ENCODE data around the gene ATRNL1. TPM values are rescaled to one million over a fixed set of nuclear protein-coding genes. Genes with fewer than 3 reads are reported as not detected.
"Not testable (repeated sequence)": the region's sequence is repeated elsewhere in the genome, so short reads cannot be mapped to it uniquely, and the experiment has no call there.

The ATRNL1 gene
- total and polyA plus RNA-seq, 7 experiments from 2014 or later: 0.46 to 1.0 TPM; not detected in 5

DNA sequence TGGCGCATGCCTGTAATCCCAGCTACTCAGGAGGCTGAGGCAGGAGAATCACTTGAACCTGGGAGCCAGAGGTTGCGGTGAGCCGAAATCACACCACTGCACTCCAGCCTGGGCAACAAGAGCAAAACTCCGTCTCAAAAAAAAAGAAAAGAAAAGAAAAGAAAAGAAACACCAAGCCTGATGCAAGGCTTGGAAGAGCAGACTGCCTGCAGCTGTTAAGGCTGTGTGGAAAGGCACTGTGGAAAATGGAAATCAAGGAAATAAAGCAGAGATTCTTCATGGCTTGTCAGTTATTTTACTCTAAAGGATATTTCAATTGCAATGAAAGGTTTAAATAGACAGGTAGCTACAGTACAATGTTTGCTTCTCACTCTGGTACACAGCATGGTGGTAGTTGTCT lies 735.0 kb downstream of the ATRNL1 start:
- H3K9me3 Mint-ChIP-seq: peaks cover 0 to 11% (median 5%) of the 10 kb centered on the region in 11 donors
- ATAC-seq; H3K4me3 Mint-ChIP-seq; H3K36me3 ChIP-seq (ENCODE audit: control insufficient read depth in 2 of 3, insufficient read depth in 3 of 3, low read length in 3 of 3); POLR2A ChIA-PET; H3K4me3 ChIP-seq (ENCODE audit: low read length); H3K36me3 Mint-ChIP-seq; H3K27ac ChIP-seq (ENCODE audit: low read depth, low read length); H3K27ac Mint-ChIP-seq; intact Hi-C loops (cut with micrococcal nuclease); H3K4me1 Mint-ChIP-seq; DNase-seq; H3K27me3 Mint-ChIP-seq; CTCF ChIA-PET; H3K9me3 ChIP-seq (ENCODE audit: control insufficient read depth in 2 of 3, low read length in 3 of 3); H3K27me3 ChIP-seq (ENCODE audit: control insufficient read depth in 2 of 2, insufficient read depth in 2 of 2, low read length in 2 of 2); H3K4me1 ChIP-seq (ENCODE audit: control insufficient read depth in 2 of 2, insufficient read depth in 2 of 2, low read length in 2 of 2): not testable (repeated sequence)

GRCh38 chr10:115829521-115830205 lies 736.5 kb downstream of the ATRNL1 start:
- no peak overlapping the region for H3K4me3 ChIP-seq (ENCODE audit: low read length)

DNA sequence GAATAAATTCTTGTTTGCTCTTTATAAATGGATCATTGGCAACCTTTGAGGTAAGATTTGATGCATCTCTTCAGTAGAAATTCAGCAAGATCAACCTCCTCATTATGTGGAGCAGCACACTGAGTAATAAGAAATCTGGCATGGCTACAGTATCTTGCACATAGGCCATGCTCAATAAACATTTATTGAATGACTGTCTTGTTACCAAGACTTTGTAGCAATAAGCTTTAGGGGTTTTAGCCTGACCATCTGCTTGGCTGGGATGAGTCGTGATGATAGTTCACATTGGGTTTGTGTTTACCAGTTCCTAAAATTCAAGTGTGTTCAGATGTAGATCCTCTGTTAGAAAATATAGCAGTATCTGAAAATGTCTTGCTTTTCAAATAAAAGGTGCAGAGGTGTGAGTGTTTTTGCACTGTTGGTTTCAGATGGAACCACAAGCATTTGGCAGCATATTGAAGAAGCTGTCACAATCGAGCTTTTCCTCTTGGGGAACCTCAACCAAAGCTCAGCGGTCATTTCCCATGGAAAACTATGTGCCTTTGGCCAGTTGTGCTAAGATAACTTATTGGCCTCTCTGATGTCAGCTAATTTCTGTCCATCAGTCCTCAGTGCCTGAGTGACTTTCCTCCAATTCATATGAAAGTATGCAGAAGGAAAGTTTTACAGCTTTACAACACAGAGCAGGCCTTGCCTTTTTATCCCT lies 737.3 kb downstream of the ATRNL1 start:
- POLR2A ChIA-PET: no interaction called here

More at GRCh38 chr10:115829521-115830205, 736.5 kb downstream of the ATRNL1 start:
- H3K9me3 ChIP-seq (ENCODE audit: control insufficient read depth in 2 of 3, low read length in 3 of 3): no peaks in the 10 kb centered on the region
- H3K27ac Mint-ChIP-seq: no peak overlapping the region
- ChIA-PET CTCF (no interaction called here), POLR2A (no interaction called here)
- H3K9me3 Mint-ChIP-seq: peaks cover 0 to 8% (median 4%) of the 10 kb centered on the region in 11 donors
- H3K4me1 Mint-ChIP-seq: no peaks in the 10 kb centered on the region
- ATAC-seq (no peak), DNase-seq (no peak)
- intact Hi-C loops (cut with micrococcal nuclease): no loop called here
- H3K36me3 Mint-ChIP-seq: no peaks in the 10 kb centered on the region
- no peak overlapping the region for H3K27ac ChIP-seq (ENCODE audit: low read depth, low read length)
- H3K27me3 ChIP-seq (ENCODE audit: control insufficient read depth in 2 of 2, insufficient read depth in 2 of 2, low read length in 2 of 2): no peaks in the 10 kb centered on the region
- no peaks in the 10 kb centered on the region for H3K36me3 ChIP-seq (ENCODE audit: control insufficient read depth in 2 of 3, insufficient read depth in 3 of 3, low read length in 3 of 3)
- H3K4me1 ChIP-seq (ENCODE audit: control insufficient read depth in 2 of 2, insufficient read depth in 2 of 2, low read length in 2 of 2): no peaks in the 10 kb centered on the region
- H3K4me3 Mint-ChIP-seq: no peak overlapping the region
- no peaks in the 10 kb centered on the region for H3K27me3 Mint-ChIP-seq

DNA sequence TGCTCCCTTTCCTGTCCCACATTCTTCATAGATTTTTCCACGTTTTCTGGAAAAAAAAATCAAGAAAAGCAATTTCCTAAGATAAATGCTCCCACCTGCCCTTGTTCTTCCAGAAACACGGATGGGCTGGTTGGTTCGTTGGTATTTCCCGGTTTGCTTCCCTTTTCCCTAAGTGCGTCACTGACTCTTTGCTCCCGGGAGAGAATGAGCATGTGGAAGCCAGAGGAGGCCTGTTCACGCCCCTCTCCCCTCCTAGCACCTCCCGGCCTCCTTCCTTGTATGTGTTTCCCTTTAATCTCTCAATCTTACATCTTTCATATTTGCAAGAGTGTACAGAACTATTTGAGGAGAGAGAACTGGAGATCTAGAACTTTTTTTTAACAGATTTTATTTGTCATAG lies 737.9 kb downstream of the ATRNL1 start:
- Mint-ChIP-seq H3K36me3 (no peaks in the 10 kb centered on the region), H3K9me3 (peaks cover 0 to 12% (median 0%) of the 10 kb centered on the region in 11 donors), H3K4me1 (no peaks in the 10 kb centered on the region), H3K27me3 (peaks cover 0 to 3% (median 0%) of the 10 kb centered on the region in 5 donors), H3K4me3 (no peak overlapping the region), H3K27ac (no peak overlapping the region)
- Histone ChIP-seq H3K4me3 (ENCODE audit: low read length) (no peak overlapping the region), H3K27me3 (ENCODE audit: control insufficient read depth in 2 of 2, insufficient read depth in 2 of 2, low read length in 2 of 2) (no peaks in the 10 kb centered on the region), H3K9me3 (ENCODE audit: control insufficient read depth in 2 of 3, low read length in 3 of 3) (no peaks in the 10 kb centered on the region), H3K27ac (ENCODE audit: low read depth, low read length) (no peak overlapping the region), H3K4me1 (ENCODE audit: control insufficient read depth in 2 of 2, insufficient read depth in 2 of 2, low read length in 2 of 2) (no peaks in the 10 kb centered on the region), H3K36me3 (ENCODE audit: control insufficient read depth in 2 of 3, insufficient read depth in 3 of 3, low read length in 3 of 3) (no peaks in the 10 kb centered on the region)
- intact Hi-C loops (cut with micrococcal nuclease): no loop called here
- ChIA-PET CTCF (no interaction called here), POLR2A (no interaction called here)
- DNase-seq: no peak
- no peak for ATAC-seq

More for the DNA sequence above, 737.3 kb downstream of the ATRNL1 start:
- no peaks in the 10 kb centered on the region for H3K36me3 Mint-ChIP-seq
- intact Hi-C loops (cut with micrococcal nuclease): no loop called here
- CTCF ChIA-PET: no interaction called here
- H3K27me3 Mint-ChIP-seq: no peaks in the 10 kb centered on the region
- no peak overlapping the region for H3K27ac ChIP-seq (ENCODE audit: low read depth, low read length)
- no peaks in the 10 kb centered on the region for H3K36me3 ChIP-seq (ENCODE audit: control insufficient read depth in 2 of 3, insufficient read depth in 3 of 3, low read length in 3 of 3)
- H3K27me3 ChIP-seq (ENCODE audit: control insufficient read depth in 2 of 2, insufficient read depth in 2 of 2, low read length in 2 of 2): no peaks in the 10 kb centered on the region
- DNase-seq (no peak), ATAC-seq (no peak)
- no peaks in the 10 kb centered on the region for H3K9me3 ChIP-seq (ENCODE audit: control insufficient read depth in 2 of 3, low read length in 3 of 3)
- no peaks in the 10 kb centered on the region for H3K4me1 Mint-ChIP-seq
- peaks cover 0 to 8% (median 0%) of the 10 kb centered on the region in 11 donors for H3K9me3 Mint-ChIP-seq
- no peak overlapping the region for H3K27ac Mint-ChIP-seq
- H3K4me3 Mint-ChIP-seq: no peak overlapping the region
- H3K4me3 ChIP-seq (ENCODE audit: low read length): no peak overlapping the region
- no peaks in the 10 kb centered on the region for H3K4me1 ChIP-seq (ENCODE audit: control insufficient read depth in 2 of 2, insufficient read depth in 2 of 2, low read length in 2 of 2)

- Mint-ChIP-seq H3K36me3 (no peaks in the 10 kb centered on the region), H3K4me3 (no peak overlapping the region), H3K9me3 (peaks cover 0 to 9% (median 0%) of the 10 kb centered on the region in 11 donors), H3K4me1 (no peaks in the 10 kb centered on the region), H3K27me3 (peaks cover 0 to 3% (median 0%) of the 10 kb centered on the region in 5 donors), H3K27ac (no peak overlapping the region)
- H3K27me3 ChIP-seq (ENCODE audit: control insufficient read depth in 2 of 2, insufficient read depth in 2 of 2, low read length in 2 of 2): no peaks in the 10 kb centered on the region
- ChIA-PET CTCF (no interaction called here), POLR2A (no interaction called here)
- no peak for DNase-seq
- no peak overlapping the region for H3K27ac ChIP-seq (ENCODE audit: low read depth, low read length)
- H3K4me3 ChIP-seq (ENCODE audit: low read length): no peak overlapping the region
- no peaks in the 10 kb centered on the region for H3K36me3 ChIP-seq (ENCODE audit: control insufficient read depth in 2 of 3, insufficient read depth in 3 of 3, low read length in 3 of 3)
- intact Hi-C loops (cut with micrococcal nuclease): no loop called here
- ATAC-seq: no peak
- H3K9me3 ChIP-seq (ENCODE audit: control insufficient read depth in 2 of 3, low read length in 3 of 3): no peaks in the 10 kb centered on the region
- H3K4me1 ChIP-seq (ENCODE audit: control insufficient read depth in 2 of 2, insufficient read depth in 2 of 2, low read length in 2 of 2): no peaks in the 10 kb centered on the region
Observed at GRCh38 chr10:115833119-115833518, 740.0 kb downstream of the ATRNL1 start.

DNA sequence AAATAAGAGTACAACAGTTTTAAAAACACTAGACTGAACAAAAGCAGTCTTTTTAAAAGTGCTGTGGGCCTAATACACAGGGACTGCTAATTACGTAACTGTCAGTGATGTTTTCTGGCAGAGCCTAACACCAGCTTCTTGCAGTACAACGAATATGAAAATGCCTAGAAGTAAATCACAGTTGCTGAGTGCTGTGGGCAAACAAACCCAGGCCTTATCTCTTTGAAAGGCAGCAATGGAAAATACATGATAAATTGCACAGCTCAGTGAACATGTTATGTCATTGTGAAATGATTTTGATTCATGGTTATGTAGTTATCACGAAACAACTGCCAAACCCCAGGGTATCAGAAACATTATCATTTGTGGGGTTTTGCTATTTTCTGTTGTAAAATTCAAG lies 751.4 kb downstream of the ATRNL1 start:
- no peak overlapping the region for H3K4me3 ChIP-seq (ENCODE audit: low read length)
- H3K9me3 ChIP-seq (ENCODE audit: control insufficient read depth in 2 of 3, low read length in 3 of 3): no peaks in the 10 kb centered on the region
- no peak overlapping the region for H3K27ac Mint-ChIP-seq
- intact Hi-C loops (cut with micrococcal nuclease): no loop called here
- no peaks in the 10 kb centered on the region for H3K27me3 Mint-ChIP-seq
- peaks cover 0 to 4% (median 0%) of the 10 kb centered on the region in 11 donors for H3K9me3 Mint-ChIP-seq
- DNase-seq (no peak), ATAC-seq (no peak)
- no peaks in the 10 kb centered on the region for H3K4me1 ChIP-seq (ENCODE audit: control insufficient read depth in 2 of 2, insufficient read depth in 2 of 2, low read length in 2 of 2)
- no peak overlapping the region for H3K27ac ChIP-seq (ENCODE audit: low read depth, low read length)
- ChIA-PET POLR2A (no interaction called here), CTCF (no interaction called here)
- no peaks in the 10 kb centered on the region for H3K36me3 ChIP-seq (ENCODE audit: control insufficient read depth in 2 of 3, insufficient read depth in 3 of 3, low read length in 3 of 3)
- no peaks in the 10 kb centered on the region for H3K4me1 Mint-ChIP-seq
- H3K4me3 Mint-ChIP-seq: no peak overlapping the region
- no peaks in the 10 kb centered on the region for H3K36me3 Mint-ChIP-seq
- H3K27me3 ChIP-seq (ENCODE audit: control insufficient read depth in 2 of 2, insufficient read depth in 2 of 2, low read length in 2 of 2): no peaks in the 10 kb centered on the region

GRCh38 chr10:115845921-115846320 lies 752.8 kb downstream of the ATRNL1 start:
- no peak overlapping the region for H3K27ac ChIP-seq (ENCODE audit: low read depth, low read length)
- no peak for DNase-seq
- ATAC-seq: no peak
- no peak overlapping the region for H3K4me3 ChIP-seq (ENCODE audit: low read length)
- no peaks in the 10 kb centered on the region for H3K27me3 Mint-ChIP-seq
- ChIA-PET POLR2A (no interaction called here), CTCF (no interaction called here)
- intact Hi-C loops (cut with micrococcal nuclease): no loop called here
- no peaks in the 10 kb centered on the region for H3K4me1 Mint-ChIP-seq
- no peaks in the 10 kb centered on the region for H3K27me3 ChIP-seq (ENCODE audit: control insufficient read depth in 2 of 2, insufficient read depth in 2 of 2, low read length in 2 of 2)
- H3K9me3 Mint-ChIP-seq: peaks cover 0 to 4% (median 0%) of the 10 kb centered on the region in 11 donors
- no peaks in the 10 kb centered on the region for H3K36me3 ChIP-seq (ENCODE audit: control insufficient read depth in 2 of 3, insufficient read depth in 3 of 3, low read length in 3 of 3)
- H3K4me1 ChIP-seq (ENCODE audit: control insufficient read depth in 2 of 2, insufficient read depth in 2 of 2, low read length in 2 of 2): no peaks in the 10 kb centered on the region
- H3K36me3 Mint-ChIP-seq: no peaks in the 10 kb centered on the region
- no peak overlapping the region for H3K4me3 Mint-ChIP-seq
- H3K27ac Mint-ChIP-seq: no peak overlapping the region
- H3K9me3 ChIP-seq (ENCODE audit: control insufficient read depth in 2 of 3, low read length in 3 of 3): no peaks in the 10 kb centered on the region
